ENCODE data around the gene RPS19BP1. TPM values are rescaled to one million over a fixed set of nuclear protein-coding genes. Genes with fewer than 3 reads are reported as not detected.

Gene RPS19BP1
- polyA plus RNA-seq, 2 of the 4 experiments (the other 2 are of a cell fraction): 51.1 to 74.0 TPM

GRCh38 chr22:39547587-39547947 lies 15.0 kb upstream of the RPS19BP1 start:
- Histone ChIP-seq H3K4me2 (no peak overlapping the region), H3K9me3 (no peaks in the 10 kb centered on the region), H3K27ac (no peak overlapping the region), H3K4me3 (no peak overlapping the region), H3K4me1 (no peaks in the 10 kb centered on the region)
- 4% methylated on average over 2 of the region's 2 CpGs for WGBS (ENCODE audit: missing lambda C conversion rate)
- ChIA-PET POLR2A (no interaction called here), CTCF (interaction anchor here (1.1 to 37.2 kb wide), 3 partner anchors 9 to 481 kb away, joined by 3 to 899 read pairs (median 4); no protein-coding TSS in a partner anchor)
- no peak for DNase-seq (ENCODE audit: low read depth in 1 of 2, low spot score in 1 of 2)
- FAIRE-seq: no peak
- no peak for ATAC-seq
- TF ChIP-seq BCL3 (IDR thresholded peaks at IDR 0.05) (no peak), HEYL (CRISPR knock-in tag; IDR thresholded peaks at IDR 0.05) (no peak), EP300 (IDR thresholded peaks at IDR 0.05) (no peak), RFX5 (IDR thresholded peaks at IDR 0.05) (no peak), MAX (IDR thresholded peaks at IDR 0.05) (no peak), CTCF (IDR thresholded peaks at IDR 0.05) (no peak), USF2 (IDR thresholded peaks at IDR 0.05) (no peak), HOXA7 (CRISPR knock-in tag; IDR thresholded peaks at IDR 0.05) (no peak), NPAS2 (CRISPR knock-in tag; IDR thresholded peaks at IDR 0.05; ENCODE audit: borderline replicate concordance) (no peak), MAZ (IDR thresholded peaks at IDR 0.05; ENCODE audit: borderline replicate concordance, low read depth, low read length) (no peak), REST (IDR thresholded peaks at IDR 0.05) (no peak), JUN (IDR thresholded peaks at IDR 0.05) (no peak), HMGXB4 (CRISPR knock-in tag; IDR thresholded peaks at IDR 0.05; ENCODE audit: borderline replicate concordance) (no peak), CBX8 (IDR thresholded peaks at IDR 0.05) (no peak)

- no peak for TF ChIP-seq FOSL2 (IDR thresholded peaks at IDR 0.05)
- 0 out of 2 replicates have a peak, but pooled peaks have one; percentile 12 for TF ChIP-seq FOSL2 (CRISPR knock-in tag; IDR thresholded peaks at IDR 0.05)
- TF ChIP-seq EHF (CRISPR knock-in tag; IDR thresholded peaks at IDR 0.05): no peak
- no peak for DNase-seq (ENCODE audit: low read depth in 1 of 2, low spot score in 1 of 2)
- no peak overlapping the region for H3K27ac ChIP-seq
- no peak overlapping the region for H3K4me3 ChIP-seq
- FAIRE-seq: no peak
- peak in 1 of 2 experiments; percentile 33; a peak in 1 of 6 replicates for ATAC-seq
- no peaks in the 10 kb centered on the region for H3K9me3 ChIP-seq
- WGBS (ENCODE audit: missing lambda C conversion rate): 0% methylated on average over 5 of the region's 5 CpGs
- CTCF ChIA-PET: interaction anchor here (1.2 to 37.2 kb wide), 2 partner anchors 9 to 481 kb away, joined by 3 to 899 read pairs; no protein-coding TSS in a partner anchor
- POLR2A ChIA-PET: no interaction called here
- H3K4me1 ChIP-seq: no peaks in the 10 kb centered on the region
- H3K4me2 ChIP-seq: peak overlapping the region; percentile 23; the same call in 1 of the 3 replicates
Measured at GRCh38 chr22:39546889-39547586, 14.5 kb upstream of the RPS19BP1 start.
